ENCODE results near the gene PERM1.

The PERM1 gene

GRCh38 chr1:982765-983436, 1.0 kb upstream of the PERM1 start:
- TF ChIP-seq, protein P1, sequence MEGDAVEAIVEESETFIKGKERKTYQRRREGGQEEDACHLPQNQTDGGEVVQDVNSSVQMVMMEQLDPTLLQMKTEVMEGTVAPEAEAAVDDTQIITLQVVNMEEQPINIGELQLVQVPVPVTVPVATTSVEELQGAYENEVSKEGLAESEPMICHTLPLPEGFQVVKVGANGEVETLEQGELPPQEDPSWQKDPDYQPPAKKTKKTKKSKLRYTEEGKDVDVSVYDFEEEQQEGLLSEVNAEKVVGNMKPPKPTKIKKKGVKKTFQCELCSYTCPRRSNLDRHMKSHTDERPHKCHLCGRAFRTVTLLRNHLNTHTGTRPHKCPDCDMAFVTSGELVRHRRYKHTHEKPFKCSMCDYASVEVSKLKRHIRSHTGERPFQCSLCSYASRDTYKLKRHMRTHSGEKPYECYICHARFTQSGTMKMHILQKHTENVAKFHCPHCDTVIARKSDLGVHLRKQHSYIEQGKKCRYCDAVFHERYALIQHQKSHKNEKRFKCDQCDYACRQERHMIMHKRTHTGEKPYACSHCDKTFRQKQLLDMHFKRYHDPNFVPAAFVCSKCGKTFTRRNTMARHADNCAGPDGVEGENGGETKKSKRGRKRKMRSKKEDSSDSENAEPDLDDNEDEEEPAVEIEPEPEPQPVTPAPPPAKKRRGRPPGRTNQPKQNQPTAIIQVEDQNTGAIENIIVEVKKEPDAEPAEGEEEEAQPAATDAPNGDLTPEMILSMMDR (IDR thresholded peaks at IDR 0.05; ENCODE audit: low read depth, low read length, missing control alignments), result no peak
- no peak overlapping the region for H3K4me3 ChIP-seq (replicated peaks; ENCODE audit: low read depth, low read length)
- no peak for DNase-seq (ENCODE audit: extremely low read depth, low read depth)

- DNase-seq (ENCODE audit: extremely low read depth, low read depth), result no peak
- TF ChIP-seq, protein P1 (IDR thresholded peaks at IDR 0.05; ENCODE audit: low read depth, low read length, missing control alignments), result no peak
- H3K4me3 ChIP-seq (replicated peaks; ENCODE audit: low read depth, low read length), result no peak overlapping the region
These were observed 370 bp downstream of the PERM1 start for GRCh38 chr1:981491-981954.

DNA sequence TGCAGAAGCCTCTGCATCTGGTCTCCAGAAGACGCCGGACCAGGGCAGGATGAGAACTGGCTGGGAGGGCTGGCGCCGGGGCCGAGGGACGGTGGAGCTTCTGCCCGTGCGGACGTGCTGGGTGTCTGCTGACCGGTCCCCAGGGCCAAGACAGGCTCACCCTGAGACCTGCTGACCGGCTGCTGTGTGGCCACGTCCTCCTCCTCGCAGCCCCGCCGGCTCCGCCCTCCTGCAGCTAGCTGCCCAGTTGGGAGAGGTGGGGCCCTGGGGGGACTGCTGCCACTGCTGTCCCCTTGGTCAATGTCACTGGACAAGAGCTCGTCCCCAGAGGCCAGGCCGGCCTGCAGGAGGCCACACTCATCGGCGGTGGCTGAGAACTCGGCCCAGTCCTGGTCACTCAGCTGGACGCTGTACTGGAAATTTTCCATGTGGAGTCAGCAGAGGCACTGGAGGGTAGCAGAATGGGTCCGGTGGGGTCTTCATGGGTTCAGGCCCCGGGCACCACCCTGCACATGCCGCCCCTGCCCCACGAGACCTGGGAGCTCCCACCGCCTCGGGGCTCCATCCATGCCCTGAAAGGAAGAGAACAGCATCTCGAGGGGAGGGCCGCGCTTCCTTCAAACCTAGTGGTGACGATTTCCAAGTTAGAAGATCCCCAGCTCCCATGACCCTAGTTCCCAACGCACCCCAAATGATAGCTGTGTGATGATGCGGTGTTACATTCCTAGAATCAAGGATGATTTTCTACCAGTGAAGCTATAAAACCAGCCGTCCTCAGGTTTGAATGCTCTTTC, 1.1 kb downstream of the PERM1 start:
- TF ChIP-seq, protein P1 (IDR thresholded peaks at IDR 0.05; ENCODE audit: low read depth, low read length, missing control alignments), result no peak
- DNase-seq (ENCODE audit: extremely low read depth, low read depth), result no peak
- H3K4me3 ChIP-seq (replicated peaks; ENCODE audit: low read depth, low read length), result no peak overlapping the region

GRCh38 chr1:980137-980571, 1.7 kb downstream of the PERM1 start:
- no peak overlapping the region for H3K4me3 ChIP-seq (replicated peaks; ENCODE audit: low read depth, low read length)
- DNase-seq (ENCODE audit: extremely low read depth, low read depth), result no peak
- TF ChIP-seq, protein P1 (IDR thresholded peaks at IDR 0.05; ENCODE audit: low read depth, low read length, missing control alignments), result no peak

GRCh38 chr1:979744-980072, 2.2 kb downstream of the PERM1 start:
- DNase-seq (ENCODE audit: extremely low read depth, low read depth), result no peak
- H3K4me3 ChIP-seq (replicated peaks; ENCODE audit: low read depth, low read length), result no peak overlapping the region
- TF ChIP-seq, protein P1 (IDR thresholded peaks at IDR 0.05; ENCODE audit: low read depth, low read length, missing control alignments), result no peak

- TF ChIP-seq, protein P1 (IDR thresholded peaks at IDR 0.05; ENCODE audit: low read depth, low read length, missing control alignments), result no peak
- DNase-seq (ENCODE audit: extremely low read depth, low read depth), result no peak
- no peak overlapping the region for H3K4me3 ChIP-seq (replicated peaks; ENCODE audit: low read depth, low read length)
These were observed 2.8 kb downstream of the PERM1 start for GRCh38 chr1:978835-979743.
